Mesodermal cell (in vitro differentiated cells): ENCODE results near the gene PEPD.
"Not testable (repeated sequence)": the region's sequence is repeated elsewhere in the genome, so short reads cannot be mapped to it uniquely, and the experiment has no call there.

Source experiments
- H3K27ac ChIP-seq: 2 replicates; pipeline ENCODE4 v1.7.0; 2013; ENCODE audit warnings: mild to moderate bottlenecking, low read depth, low read length, moderate library complexity; ENCODE audit not compliant: severe bottlenecking
- H3K36me3 ChIP-seq: 2 replicates; pipeline ENCODE4 v1.7.1; 2013; ENCODE audit warnings: mild to moderate bottlenecking, low read length, moderate library complexity; ENCODE audit not compliant: control insufficient read depth, insufficient read depth
- H3K4me1 ChIP-seq: one replicate; pipeline ENCODE4 v1.7.1; 2013; ENCODE audit warnings: mild to moderate bottlenecking, low read length; ENCODE audit not compliant: insufficient read depth, control insufficient read depth, poor library complexity, severe bottlenecking
- H3K4me3 ChIP-seq: 2 replicates; pipeline ENCODE4 v1.7.0; 2013; ENCODE audit warnings: low read length, control low read depth, mild to moderate bottlenecking; ENCODE audit not compliant: insufficient read depth, poor library complexity, severe bottlenecking; ENCODE audit errors: extremely low read depth
- H3K9me3 ChIP-seq: 2 replicates; pipeline ENCODE4 v1.7.1; 2013; ENCODE audit warnings: mild to moderate bottlenecking, low read length, moderate library complexity; ENCODE audit not compliant: control insufficient read depth
- WGBS, 2 experiments: methylation state at CpG; one replicate each; pipeline ENCODE4 v1.1.5; 2013; ENCODE audit warnings: missing lambda C conversion rate in 2 of 2; ENCODE audit not compliant: insufficient coverage in 2 of 2; 5-methylcytosine and 5-hydroxymethylcytosine counted together

PEPD gene

DNA sequence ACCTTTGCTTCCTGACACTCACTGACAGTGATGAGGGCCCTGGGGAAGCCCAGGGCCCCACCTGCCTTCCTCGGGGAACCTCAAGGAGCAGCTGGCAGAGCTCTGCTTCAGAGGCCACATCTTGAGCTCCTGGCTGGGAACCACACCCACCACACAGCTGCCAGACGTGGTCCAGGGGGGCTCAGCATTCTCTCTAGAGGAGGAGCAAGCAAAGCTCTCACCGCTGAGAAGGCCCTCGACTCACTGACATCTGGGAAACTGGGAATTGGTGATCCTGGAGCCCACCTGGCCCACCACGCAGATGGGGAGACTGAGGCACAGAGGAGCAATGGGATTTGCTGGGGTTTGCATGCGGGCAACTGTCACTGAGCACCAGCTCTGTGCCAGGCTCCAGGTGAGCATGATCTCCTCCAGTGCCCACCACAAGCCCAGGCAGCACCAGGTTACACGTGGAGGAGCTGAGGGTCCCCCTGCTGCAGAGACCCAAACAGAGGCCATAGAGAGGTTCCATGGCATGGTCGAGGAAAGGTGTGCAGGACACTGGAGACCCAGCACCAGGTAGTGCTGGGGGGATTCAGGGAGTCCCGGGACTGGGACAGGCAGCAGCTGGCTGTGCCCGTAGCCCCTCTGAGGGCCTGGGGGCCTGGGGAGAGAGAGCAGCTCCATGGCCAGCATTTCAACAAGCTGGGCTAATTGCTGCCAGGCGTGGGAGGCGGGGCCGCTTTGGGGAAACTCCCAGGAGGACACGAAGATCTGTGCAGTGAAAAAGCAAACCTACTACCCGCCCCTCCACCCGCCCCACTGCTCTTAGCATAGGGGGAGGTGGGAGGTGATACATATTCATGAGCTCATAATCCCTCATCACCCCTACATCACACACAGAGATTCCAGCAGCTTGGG, 33.4 kb downstream of the PEPD start:
- Histone ChIP-seq H3K36me3 (peaks cover 4% of the 10 kb centered on the region), H3K9me3 (no peaks in the 10 kb centered on the region), H3K4me1 (no peaks in the 10 kb centered on the region), H3K4me3 (no peak overlapping the region), H3K27ac (no peak overlapping the region)
- 90 to 91% methylated on average over 8 to 10 of the region's 16 CpGs for WGBS, 2 experiments

DNA sequence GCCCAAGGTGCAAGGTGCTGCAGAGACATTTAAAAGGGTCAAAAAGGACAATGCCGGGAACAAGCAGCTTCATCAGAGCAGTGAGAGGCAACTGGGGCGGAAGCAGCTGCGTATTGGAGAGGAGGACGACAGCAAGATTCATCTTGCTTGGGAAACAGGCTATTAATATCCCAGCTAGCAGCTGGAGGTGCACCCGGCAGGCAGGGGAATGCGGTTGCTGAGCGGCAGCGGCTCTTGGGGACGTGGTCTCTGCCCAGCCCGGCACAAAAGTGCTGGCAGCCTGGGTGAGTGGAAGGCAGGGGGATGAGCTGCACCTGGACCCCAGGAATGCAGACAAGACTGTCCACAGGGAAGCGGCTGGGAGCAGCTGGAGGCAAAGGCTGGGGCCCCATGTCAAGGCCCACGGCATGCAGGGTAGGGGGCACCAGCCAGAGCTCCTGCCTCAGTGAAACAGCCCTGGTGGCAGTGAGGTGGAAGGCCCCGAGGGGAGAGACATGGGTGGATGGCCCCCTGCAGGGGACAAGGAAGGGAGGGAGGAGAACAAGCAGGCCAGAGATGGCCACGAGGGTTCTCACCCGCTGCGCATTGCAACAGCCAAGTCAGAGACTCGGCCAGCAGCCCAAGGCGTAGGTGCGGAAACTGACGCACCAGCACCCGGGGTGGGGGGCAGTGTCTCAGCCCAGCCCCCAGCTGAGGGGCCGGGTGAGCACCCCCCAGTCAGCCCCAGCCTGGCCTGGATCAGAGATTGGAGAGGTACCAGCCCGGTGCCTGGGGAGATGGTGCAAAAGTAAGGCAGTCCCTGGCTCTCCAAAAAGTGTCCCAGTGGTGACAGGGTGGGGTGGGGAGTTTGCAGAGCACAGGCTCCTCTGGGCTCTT, 34.4 kb downstream of the PEPD start:
- Histone ChIP-seq H3K4me3 (no peak overlapping the region), H3K9me3 (peaks cover 4% of the 10 kb centered on the region), H3K36me3 (peaks cover 4% of the 10 kb centered on the region), H3K27ac (no peak overlapping the region), H3K4me1 (no peaks in the 10 kb centered on the region)
- 88 to 94% methylated on average over 20 to 22 of the region's 23 CpGs for WGBS, 2 experiments

DNA sequence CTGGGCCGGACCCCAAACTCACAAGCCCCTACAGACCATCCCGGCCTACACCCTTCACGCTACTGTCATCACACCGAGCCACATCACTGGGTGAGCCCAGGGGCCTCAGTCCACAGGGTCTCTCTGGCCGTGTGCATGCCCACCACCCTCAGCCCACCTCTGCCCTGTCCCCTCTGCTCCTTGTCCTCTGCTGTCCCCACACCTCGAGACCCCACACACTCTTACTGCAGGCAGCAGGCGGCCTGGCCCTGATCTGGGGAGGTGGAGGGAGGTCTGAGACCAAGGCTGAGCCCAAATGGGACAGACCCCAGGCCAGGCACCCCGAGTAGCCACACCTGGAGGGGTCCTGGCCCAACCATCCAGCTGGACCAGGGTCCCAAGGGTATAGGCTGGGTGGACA, 35.2 kb downstream of the PEPD start:
- H3K27ac ChIP-seq, result no peak overlapping the region

DNA sequence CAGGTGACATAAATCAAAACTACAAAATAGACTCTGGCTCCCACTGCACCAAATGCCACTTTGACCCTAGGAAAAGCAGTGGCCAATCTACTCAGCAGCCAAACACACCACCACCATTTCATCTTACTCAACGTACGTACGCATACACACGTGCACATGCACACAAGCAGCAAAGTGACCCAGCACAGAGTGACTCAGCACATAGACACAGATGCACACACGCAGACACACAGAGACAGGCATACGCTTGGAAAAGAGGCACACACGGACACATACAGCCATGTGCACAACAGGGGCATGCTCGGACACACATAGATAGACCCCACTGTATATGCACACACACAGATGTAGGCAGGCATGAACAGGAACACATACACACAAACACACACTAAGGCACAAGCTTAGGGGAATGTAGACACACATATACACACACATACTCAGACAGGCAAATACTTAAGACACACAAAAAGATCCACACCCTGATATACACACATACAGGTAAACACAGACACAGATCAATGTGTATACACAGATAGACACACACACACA, 37.3 kb downstream of the PEPD start:
- Histone ChIP-seq H3K36me3 (peaks cover 9% of the 10 kb centered on the region), H3K4me1 (no peaks in the 10 kb centered on the region), H3K4me3 (no peak overlapping the region), H3K9me3 (peaks cover 4% of the 10 kb centered on the region), H3K27ac (no peak overlapping the region)
- 96 to 97% methylated on average over 7 to 8 of the region's 8 CpGs for WGBS, 2 experiments

More for the DNA sequence above, 35.2 kb downstream of the PEPD start:
- 97 to 100% methylated on average over 1 to 5 of the region's 8 CpGs for WGBS, 2 experiments
- no peaks in the 10 kb centered on the region for H3K4me1 ChIP-seq
- H3K36me3 ChIP-seq, result peaks cover 4% of the 10 kb centered on the region
- H3K9me3 ChIP-seq, result peaks cover 4% of the 10 kb centered on the region
- H3K4me3 ChIP-seq, result no peak overlapping the region

DNA sequence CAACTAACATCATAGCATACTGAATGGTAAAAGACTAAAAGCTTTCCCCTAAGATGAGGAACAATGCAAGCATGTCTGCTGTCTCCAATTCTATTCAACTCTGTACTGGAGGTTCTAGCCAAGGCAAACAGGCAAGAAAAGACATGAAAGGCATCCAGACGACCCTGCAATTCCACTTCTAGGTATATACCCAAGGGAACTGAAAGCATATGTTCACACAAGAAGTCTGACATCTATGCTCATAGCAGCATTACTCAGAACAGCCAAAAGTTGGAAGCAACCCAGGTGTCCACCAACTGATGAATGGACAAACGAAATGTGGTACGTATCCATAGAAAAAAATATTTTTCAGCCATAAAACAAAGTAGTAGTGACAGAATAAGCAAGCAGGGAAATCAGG, 39.1 kb downstream of the PEPD start:
- H3K4me3 ChIP-seq, result no peak overlapping the region
- peaks cover 5% of the 10 kb centered on the region for H3K4me1 ChIP-seq
- peaks cover 4% of the 10 kb centered on the region for H3K9me3 ChIP-seq
- 71 to 83% methylated on average over 1 of the region's 3 CpGs for WGBS, 2 experiments
- H3K27ac ChIP-seq, result no peak overlapping the region
- peaks cover 9% of the 10 kb centered on the region for H3K36me3 ChIP-seq

DNA sequence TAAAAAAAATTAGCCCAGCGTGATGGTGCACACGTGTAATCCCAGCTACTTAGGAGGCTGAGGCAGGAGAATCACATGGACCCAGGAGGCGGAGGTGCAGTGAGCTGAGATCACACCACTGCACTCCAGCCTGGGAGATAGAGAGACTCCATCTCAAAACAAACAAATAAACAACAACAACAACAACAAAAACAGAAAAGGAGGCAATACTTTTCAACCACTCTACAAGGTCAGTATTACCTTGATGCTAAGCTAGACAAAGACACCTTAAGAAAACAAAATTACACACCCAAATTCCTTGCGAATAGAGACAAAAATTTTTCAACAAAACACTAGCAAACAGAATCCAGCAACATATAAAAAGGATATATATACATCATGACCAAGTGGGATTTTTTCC, 39.7 kb downstream of the PEPD start:
- H3K4me3 ChIP-seq, result no peak overlapping the region
- peaks cover 15% of the 10 kb centered on the region for H3K36me3 ChIP-seq
- no peak overlapping the region for H3K27ac ChIP-seq
- WGBS, 2 experiments, result 79 to 92% methylated on average over 3 of the region's 4 CpGs
- H3K4me1 ChIP-seq, result peaks cover 8% of the 10 kb centered on the region
- H3K9me3 ChIP-seq, result peaks cover 4% of the 10 kb centered on the region

DNA sequence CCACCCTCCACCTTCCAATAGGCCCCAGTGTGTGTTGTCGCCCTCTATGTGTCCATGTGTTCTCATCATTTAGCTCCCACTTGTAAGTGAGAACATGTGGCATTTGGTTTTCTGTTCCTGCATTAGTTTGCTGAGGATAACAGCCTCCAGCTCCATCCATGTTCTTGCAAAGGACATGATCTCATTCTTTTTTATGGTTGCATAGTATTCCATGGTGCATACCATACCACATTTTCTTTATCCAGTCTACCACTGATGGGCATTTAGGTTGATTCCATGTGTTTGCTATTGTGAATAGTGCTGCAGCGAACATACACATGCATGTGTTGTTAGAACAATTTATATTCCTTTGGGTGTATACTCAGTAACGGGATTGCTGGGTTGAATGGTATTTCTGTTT, 42.0 kb downstream of the PEPD start:
- not testable (repeated sequence) for H3K9me3 ChIP-seq, H3K27ac ChIP-seq, H3K4me1 ChIP-seq, H3K4me3 ChIP-seq
- H3K36me3 ChIP-seq, result peaks cover 20% of the 10 kb centered on the region
- 100% methylated on average over 1 of the region's 3 CpGs; no CpG with 5 or more reads in 1 of the 2 experiments for WGBS, 2 experiments

DNA sequence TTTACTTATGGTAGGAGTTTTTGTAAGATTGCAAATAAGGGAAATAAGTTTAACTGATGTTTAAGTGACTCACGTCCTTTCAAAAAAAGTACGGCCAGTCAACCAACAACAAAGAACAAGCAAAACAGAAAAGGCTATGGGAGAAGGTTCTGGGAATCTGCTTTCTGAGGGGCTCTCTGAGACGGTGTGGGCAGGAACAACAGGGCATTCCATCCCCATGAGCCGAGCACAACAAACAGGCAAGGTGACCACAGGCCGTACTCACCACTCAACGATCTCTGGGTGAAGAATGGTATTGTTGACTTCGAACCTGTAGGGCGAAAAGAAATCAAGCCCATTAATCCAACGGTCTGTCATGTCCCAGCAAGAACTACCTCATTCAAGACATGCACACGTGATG, 43.8 kb downstream of the PEPD start:
- Histone ChIP-seq H3K9me3 (peaks cover 4% of the 10 kb centered on the region), H3K4me1 (peaks cover 14% of the 10 kb centered on the region), H3K4me3 (no peak overlapping the region), H3K27ac (no peak overlapping the region), H3K36me3 (peaks cover 24% of the 10 kb centered on the region)
- WGBS, 2 experiments, result 91 to 98% methylated on average over 8 of the region's 10 CpGs

DNA sequence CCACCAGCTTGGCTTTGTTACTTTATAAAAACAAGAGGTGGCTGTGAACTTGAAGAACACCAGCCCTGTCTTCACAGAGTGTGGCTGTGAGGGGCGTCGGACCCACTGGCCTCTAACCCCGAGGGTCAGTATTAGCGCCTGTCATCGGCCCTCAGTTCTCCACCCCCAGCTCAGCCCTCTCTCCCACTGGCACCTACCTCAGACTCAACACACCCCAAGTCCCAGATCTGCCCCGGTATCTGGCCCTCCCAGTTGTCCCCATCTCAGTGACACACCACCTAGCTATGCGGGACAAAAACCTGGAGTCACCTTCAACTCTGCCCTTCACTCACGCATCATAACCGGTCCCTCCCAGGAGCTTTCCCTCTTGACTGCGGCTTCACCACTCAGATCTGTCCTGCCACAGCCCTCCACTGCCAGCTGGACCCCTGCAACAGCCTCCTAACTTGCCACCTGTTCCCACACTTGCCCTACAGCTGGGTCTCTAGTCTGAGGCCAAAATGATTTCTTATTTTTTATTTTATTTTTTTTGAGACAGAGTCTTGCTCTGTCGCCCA, 45.4 kb downstream of the PEPD start:
- H3K9me3 ChIP-seq, result no peaks in the 10 kb centered on the region
- H3K36me3 ChIP-seq, result peaks cover 24% of the 10 kb centered on the region
- H3K4me1 ChIP-seq, result peaks cover 14% of the 10 kb centered on the region
- no peak overlapping the region for H3K27ac ChIP-seq
- 93 to 95% methylated on average over 10 to 11 of the region's 11 CpGs for WGBS, 2 experiments
- H3K4me3 ChIP-seq, result no peak overlapping the region

DNA sequence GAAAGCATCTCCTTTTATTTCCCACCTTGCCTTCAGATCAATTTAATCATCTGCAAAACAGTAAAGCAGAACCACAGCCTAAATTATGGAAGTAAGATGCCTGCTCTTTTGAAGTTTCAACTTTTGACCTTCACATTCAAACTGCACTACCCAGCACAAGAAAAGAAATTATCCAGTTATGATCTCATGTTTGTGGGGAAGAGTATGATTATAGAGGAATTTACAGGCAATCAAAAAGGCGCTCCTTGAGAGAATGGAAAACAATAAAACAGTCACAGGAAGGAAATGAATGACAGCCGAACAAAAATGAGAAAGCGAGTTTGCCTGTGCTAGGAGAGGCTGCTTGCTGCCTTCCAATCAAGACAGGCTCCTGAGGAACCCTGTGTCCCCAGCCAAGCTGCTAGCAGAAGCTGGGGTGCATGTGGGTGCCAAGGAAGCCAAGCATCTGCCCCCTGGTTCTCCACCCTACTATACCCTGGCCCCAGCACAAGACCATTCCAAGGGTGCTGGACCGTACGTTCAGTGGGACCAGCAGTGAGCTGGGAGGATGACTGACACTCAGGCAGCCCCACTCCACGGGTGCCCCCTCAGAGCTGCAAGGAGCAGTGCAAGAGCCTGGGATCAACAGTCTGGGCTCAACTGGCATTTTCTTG, 47.8 kb downstream of the PEPD start:
- 96 to 98% methylated on average over 6 of the region's 6 CpGs for WGBS, 2 experiments

More for the DNA sequence above, 47.8 kb downstream of the PEPD start:
- H3K9me3 ChIP-seq, result no peaks in the 10 kb centered on the region
- H3K4me3 ChIP-seq, result no peak overlapping the region
- H3K36me3 ChIP-seq, result peaks cover 19% of the 10 kb centered on the region
- H3K27ac ChIP-seq, result no peak overlapping the region
- H3K4me1 ChIP-seq, result peaks cover 14% of the 10 kb centered on the region
